Activated naive CD8-positive, alpha-beta T cell treated with anti-CD3 and anti-CD28 coated beads for 36 hours (primary cell): ENCODE measurements around the gene TUSC2. TPM values are rescaled to one million over a fixed set of nuclear protein-coding genes. Genes with fewer than 3 reads are reported as not detected.

ENCODE experiments used
- DNase-seq: peaks from one replicate; pipeline ENCODE4 v3.0.0; 2021
- H3K27ac Mint-ChIP-seq: one replicate; pipeline ENCODE4 v1.8.0; 2022; ENCODE audit warnings: mild to moderate bottlenecking, moderate library complexity, mixed read lengths
- H3K27me3 Mint-ChIP-seq: one replicate; pipeline ENCODE4 v1.8.0; 2022; ENCODE audit warnings: mild to moderate bottlenecking, mixed read lengths
- H3K36me3 Mint-ChIP-seq: one replicate; pipeline ENCODE4 v1.8.0; 2021; ENCODE audit warnings: mild to moderate bottlenecking, mixed read lengths
- H3K4me1 Mint-ChIP-seq: one replicate; pipeline ENCODE4 v1.8.0; 2021; ENCODE audit warnings: mixed read lengths
- H3K4me3 Mint-ChIP-seq: one replicate; pipeline ENCODE4 v1.8.0; 2022; ENCODE audit warnings: mild to moderate bottlenecking, moderate library complexity, mixed read lengths
- H3K9me3 Mint-ChIP-seq: one replicate; pipeline ENCODE4 v1.8.0; 2022; ENCODE audit warnings: mixed read lengths
- total RNA-seq, 2 experiments: library from RNA; stranded (reverse); gene quantifications; one replicate each; pipeline ENCODE4 v1.2.3, GENCODE V29; 2021

TUSC2 gene
- total RNA-seq, 2 experiments from 2014 or later = 26.8 to 29.1 TPM

- H3K27ac Mint-ChIP-seq = peak overlapping the region; percentile 88
- no peaks in the 10 kb centered on the region for H3K27me3 Mint-ChIP-seq
- peaks cover 52% of the 10 kb centered on the region for H3K36me3 Mint-ChIP-seq
- no peak for DNase-seq
- H3K9me3 Mint-ChIP-seq = no peaks in the 10 kb centered on the region
- peaks cover 42% of the 10 kb centered on the region for H3K4me1 Mint-ChIP-seq
- H3K4me3 Mint-ChIP-seq = peak overlapping the region; percentile 97
These were observed 5.8 kb upstream of the TUSC2 start for GRCh38 chr3:50333744-50334328.

- Mint-ChIP-seq H3K9me3 (no peaks in the 10 kb centered on the region), H3K4me1 (peaks cover 42% of the 10 kb centered on the region), H3K4me3 (no peak overlapping the region), H3K27ac (peak overlapping the region; percentile 34), H3K27me3 (no peaks in the 10 kb centered on the region), H3K36me3 (peaks cover 35% of the 10 kb centered on the region)
- DNase-seq = no peak
These were observed 3.4 kb upstream of the TUSC2 start for GRCh38 chr3:50331364-50331907.

DNA sequence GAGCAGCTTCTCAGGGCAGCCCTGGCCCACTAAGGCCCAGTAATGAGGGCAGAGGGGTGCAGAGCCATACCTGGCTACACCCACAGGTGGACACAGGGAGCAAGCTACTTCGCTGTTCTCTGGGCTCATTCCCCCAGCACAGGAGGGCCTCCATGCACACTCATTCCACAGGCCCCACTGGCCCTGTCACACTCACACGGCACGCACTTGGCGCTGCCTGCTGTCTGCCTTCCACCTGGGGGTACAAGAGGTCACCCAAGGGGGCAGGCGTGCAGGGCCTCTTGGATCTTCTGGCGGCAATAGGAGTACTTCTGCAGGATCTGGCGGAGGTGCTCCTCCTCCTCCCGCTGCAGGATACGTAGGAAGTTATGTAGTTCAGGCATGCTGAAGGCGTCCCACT, 2.3 kb upstream of the TUSC2 start:
- peaks cover 26% of the 10 kb centered on the region for H3K36me3 Mint-ChIP-seq
- H3K27ac Mint-ChIP-seq = no peak overlapping the region
- H3K9me3 Mint-ChIP-seq = no peaks in the 10 kb centered on the region
- H3K4me3 Mint-ChIP-seq = no peak overlapping the region
- H3K4me1 Mint-ChIP-seq = peaks cover 38% of the 10 kb centered on the region
- no peaks in the 10 kb centered on the region for H3K27me3 Mint-ChIP-seq
- DNase-seq = no peak

GRCh38 chr3:50327129-50327528, 894 bp downstream of the TUSC2 start:
- no peaks in the 10 kb centered on the region for H3K9me3 Mint-ChIP-seq
- H3K4me1 Mint-ChIP-seq = peaks cover 32% of the 10 kb centered on the region
- no peaks in the 10 kb centered on the region for H3K27me3 Mint-ChIP-seq
- peaks cover 4% of the 10 kb centered on the region for H3K36me3 Mint-ChIP-seq
- DNase-seq = no peak
- H3K4me3 Mint-ChIP-seq = peak overlapping the region; percentile 87
- H3K27ac Mint-ChIP-seq = peak overlapping the region; percentile 67

DNA sequence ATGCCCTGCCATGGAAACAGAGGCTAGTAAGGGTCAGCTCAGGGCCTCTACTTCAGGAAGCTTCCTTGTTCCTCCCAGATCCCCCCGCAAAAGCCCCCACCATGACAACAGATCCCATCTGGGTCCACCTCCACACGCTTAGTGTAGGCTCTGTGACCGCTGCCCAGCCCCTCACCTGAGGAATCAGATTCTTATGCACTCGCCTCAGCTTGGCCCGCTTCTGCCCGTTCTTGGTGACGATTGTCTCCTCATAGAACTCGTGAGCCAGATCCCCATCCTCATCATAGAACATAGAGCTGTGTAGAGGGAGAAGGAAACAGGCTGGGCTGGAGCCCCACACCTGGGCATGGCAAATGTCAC, 1.9 kb downstream of the TUSC2 start:
- H3K4me3 Mint-ChIP-seq = no peak overlapping the region
- H3K4me1 Mint-ChIP-seq = peaks cover 32% of the 10 kb centered on the region
- H3K27ac Mint-ChIP-seq = no peak overlapping the region

DNA sequence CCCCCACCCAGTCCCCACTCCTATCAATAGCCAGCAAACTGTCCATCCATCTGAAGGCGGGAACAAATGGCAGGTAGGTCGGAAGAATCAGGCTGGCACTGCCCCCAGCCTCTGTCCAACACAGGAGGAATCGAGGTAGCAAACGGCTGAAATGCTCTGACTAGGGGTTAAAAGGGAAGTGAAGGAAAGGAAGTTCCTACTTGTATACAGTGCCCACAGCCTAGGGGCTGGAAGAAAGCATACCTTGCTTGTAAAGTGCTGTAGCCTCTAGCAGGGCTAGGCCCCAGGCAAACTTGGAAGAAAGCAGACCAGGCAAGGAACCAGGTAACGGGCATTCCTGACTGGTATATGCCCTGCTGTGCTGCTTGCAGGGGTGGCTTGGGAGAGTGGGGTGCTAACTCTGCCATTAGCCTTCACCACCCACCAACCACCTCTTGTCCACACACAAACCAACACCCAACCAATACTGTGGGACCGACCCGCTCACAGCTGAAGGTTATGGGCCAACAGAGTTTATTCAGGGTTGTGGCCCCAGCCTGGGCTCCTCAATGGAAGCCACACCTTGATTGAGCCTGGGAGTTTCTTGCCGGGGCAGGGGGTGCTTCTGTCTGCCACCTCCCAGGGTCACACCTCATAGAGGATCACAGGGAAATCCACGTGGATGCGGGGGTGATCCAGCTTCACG, 2.4 kb downstream of the TUSC2 start:
- no peaks in the 10 kb centered on the region for H3K27me3 Mint-ChIP-seq
- peaks cover 2% of the 10 kb centered on the region for H3K36me3 Mint-ChIP-seq
- H3K27ac Mint-ChIP-seq = no peak overlapping the region
- no peak overlapping the region for H3K4me3 Mint-ChIP-seq
- H3K4me1 Mint-ChIP-seq = peaks cover 32% of the 10 kb centered on the region
- H3K9me3 Mint-ChIP-seq = no peaks in the 10 kb centered on the region
- DNase-seq = no peak

More for the DNA sequence above, 1.9 kb downstream of the TUSC2 start:
- no peaks in the 10 kb centered on the region for H3K9me3 Mint-ChIP-seq
- H3K36me3 Mint-ChIP-seq = peaks cover 2% of the 10 kb centered on the region
- H3K27me3 Mint-ChIP-seq = no peaks in the 10 kb centered on the region
- DNase-seq = no peak

DNA sequence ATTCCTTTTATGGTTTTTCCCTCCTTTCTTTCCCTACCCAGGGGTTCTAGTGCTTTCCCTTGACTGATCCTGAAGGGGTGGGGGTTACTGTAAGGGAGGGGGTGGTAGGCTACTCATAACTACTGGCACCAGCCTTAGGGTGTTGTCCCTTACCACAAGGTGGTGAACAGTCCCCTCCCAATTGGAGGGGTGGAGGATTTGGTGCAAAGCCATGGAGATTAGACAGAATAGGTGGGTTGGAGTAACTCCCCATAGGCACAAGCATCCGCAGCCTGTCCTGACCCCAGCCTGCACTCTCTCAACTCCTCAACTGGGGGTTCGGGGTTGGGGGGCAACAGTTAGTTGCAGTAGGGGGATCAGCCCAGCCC, 2.9 kb downstream of the TUSC2 start:
- Mint-ChIP-seq H3K4me3 (no peak overlapping the region), H3K36me3 (peaks cover 2% of the 10 kb centered on the region), H3K27ac (no peak overlapping the region), H3K9me3 (no peaks in the 10 kb centered on the region), H3K27me3 (no peaks in the 10 kb centered on the region), H3K4me1 (peaks cover 34% of the 10 kb centered on the region)
- DNase-seq = no peak

- Mint-ChIP-seq H3K4me3 (no peak overlapping the region), H3K36me3 (peaks cover 4% of the 10 kb centered on the region), H3K27me3 (no peaks in the 10 kb centered on the region), H3K27ac (no peak overlapping the region), H3K4me1 (peaks cover 37% of the 10 kb centered on the region), H3K9me3 (no peaks in the 10 kb centered on the region)
- DNase-seq = peak; percentile 72
These were observed 3.5 kb downstream of the TUSC2 start for GRCh38 chr3:50324351-50325112.

GRCh38 chr3:50323614-50324199, 4.3 kb downstream of the TUSC2 start:
- peaks cover 40% of the 10 kb centered on the region for H3K4me1 Mint-ChIP-seq
- H3K4me3 Mint-ChIP-seq = no peak overlapping the region
- peaks cover 4% of the 10 kb centered on the region for H3K36me3 Mint-ChIP-seq
- no peaks in the 10 kb centered on the region for H3K9me3 Mint-ChIP-seq
- no peaks in the 10 kb centered on the region for H3K27me3 Mint-ChIP-seq
- H3K27ac Mint-ChIP-seq = no peak overlapping the region
- DNase-seq = no peak

- Mint-ChIP-seq H3K9me3 (no peaks in the 10 kb centered on the region), H3K36me3 (peaks cover 4% of the 10 kb centered on the region), H3K27ac (no peak overlapping the region), H3K4me3 (peak overlapping the region; percentile 22), H3K4me1 (peaks cover 40% of the 10 kb centered on the region), H3K27me3 (no peaks in the 10 kb centered on the region)
- DNase-seq = no peak
These were observed 4.9 kb downstream of the TUSC2 start for GRCh38 chr3:50323092-50323600.

DNA sequence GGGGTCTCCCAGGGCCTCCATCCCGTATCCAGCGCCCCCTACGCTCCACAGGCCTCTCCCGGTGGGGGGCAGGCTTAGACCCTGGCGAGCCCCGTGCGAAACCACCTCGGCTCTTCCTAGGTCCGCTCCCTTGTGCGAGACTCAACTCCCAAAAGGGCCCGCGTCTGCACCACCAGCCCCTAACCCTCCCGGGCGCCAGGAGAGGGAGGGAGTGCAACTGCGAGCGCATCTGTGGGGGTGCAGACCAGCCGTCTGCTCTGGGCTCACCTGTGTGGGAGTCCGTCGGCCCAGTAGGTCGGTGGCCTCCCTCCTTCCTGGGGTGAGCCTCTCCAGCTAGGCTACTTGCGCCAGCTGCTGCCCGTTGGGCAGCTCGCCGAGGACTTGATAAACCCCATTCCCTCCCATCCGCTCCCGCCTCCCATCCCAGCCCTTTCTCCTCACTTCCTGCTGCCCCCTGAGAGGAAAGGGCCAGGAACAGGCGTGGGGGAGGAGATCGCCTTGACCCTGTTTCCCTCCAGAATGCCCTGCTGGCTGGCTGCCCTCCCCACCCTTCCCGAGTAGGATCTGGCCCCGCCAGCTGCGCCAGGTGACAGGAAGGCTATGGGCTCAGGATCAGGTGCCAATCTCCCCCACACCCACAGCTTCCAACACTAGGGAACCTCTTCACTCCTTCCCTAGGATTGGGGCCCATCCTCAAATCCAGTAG, 5.5 kb downstream of the TUSC2 start, which contains the start of gene HYAL2:
Gene HYAL2, minus strand, starts transcription at position 360 of the 706 bp plus-strand sequence. CDS start 2,256 bp downstream, outside the sequence.
- no peaks in the 10 kb centered on the region for H3K27me3 Mint-ChIP-seq
- no peaks in the 10 kb centered on the region for H3K9me3 Mint-ChIP-seq
- peak within 1 kb of the TSS; percentile 90 for H3K27ac Mint-ChIP-seq
- no peak for DNase-seq
- peaks cover 4% of the 10 kb centered on the region for H3K36me3 Mint-ChIP-seq
- peak within 1 kb of the TSS; percentile 78 for H3K4me3 Mint-ChIP-seq
- peaks cover 40% of the 10 kb centered on the region for H3K4me1 Mint-ChIP-seq

DNA sequence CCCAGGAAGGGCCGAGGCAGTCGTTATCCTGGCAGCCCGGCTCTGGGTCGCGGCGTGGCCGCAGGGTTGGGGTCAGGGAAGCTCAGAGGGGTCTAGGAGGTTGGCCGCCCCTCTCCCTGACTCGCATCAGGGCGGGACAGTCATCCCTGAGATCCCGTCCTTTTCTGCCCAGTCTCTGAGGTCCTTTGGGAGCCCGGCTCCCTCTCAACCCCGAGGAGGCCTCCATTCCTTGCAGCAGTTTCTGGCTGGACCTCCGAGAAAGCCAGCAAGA, 6.0 kb downstream of the TUSC2 start:
- H3K27ac Mint-ChIP-seq = no peak overlapping the region
- H3K4me3 Mint-ChIP-seq = peak overlapping the region; percentile 29
- no peaks in the 10 kb centered on the region for H3K9me3 Mint-ChIP-seq
- H3K27me3 Mint-ChIP-seq = no peaks in the 10 kb centered on the region
- peaks cover 4% of the 10 kb centered on the region for H3K36me3 Mint-ChIP-seq
- H3K4me1 Mint-ChIP-seq = peaks cover 41% of the 10 kb centered on the region
- DNase-seq = no peak

- Mint-ChIP-seq H3K9me3 (no peaks in the 10 kb centered on the region), H3K27ac (peak overlapping the region; percentile 90), H3K27me3 (no peaks in the 10 kb centered on the region), H3K4me1 (peaks cover 42% of the 10 kb centered on the region), H3K36me3 (peaks cover 4% of the 10 kb centered on the region), H3K4me3 (peak overlapping the region; percentile 78)
- peak; percentile 84 for DNase-seq
These were observed 6.5 kb downstream of the TUSC2 start for GRCh38 chr3:50321336-50322114.

DNA sequence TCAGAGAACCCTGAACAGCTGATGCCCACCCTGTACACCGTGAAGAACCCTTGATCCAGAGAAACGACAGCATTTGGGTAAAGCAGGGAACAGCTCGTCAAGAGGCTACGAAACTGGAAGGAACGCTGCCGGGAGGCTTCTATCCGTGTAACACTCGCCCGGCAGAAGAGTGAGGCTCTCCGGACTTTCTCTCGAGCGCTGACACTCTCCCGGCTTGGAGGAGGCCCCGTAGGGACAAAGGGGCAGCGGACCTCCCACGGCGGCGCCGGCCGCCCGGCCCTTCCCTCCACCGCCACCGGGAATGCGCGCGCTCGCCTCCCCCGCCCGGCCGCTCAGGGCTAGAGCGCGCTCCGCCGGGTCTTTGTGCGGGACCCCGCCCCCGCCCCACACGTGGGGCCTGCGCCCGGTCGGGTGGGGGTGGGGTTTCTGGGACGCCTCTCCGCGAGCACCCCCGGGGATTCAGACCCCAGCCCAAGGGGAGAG, 7.1 kb downstream of the TUSC2 start:
- Mint-ChIP-seq H3K4me3 (peak overlapping the region; percentile 80), H3K27ac (peak overlapping the region; percentile 22), H3K36me3 (peaks cover 7% of the 10 kb centered on the region), H3K9me3 (no peaks in the 10 kb centered on the region), H3K4me1 (peaks cover 43% of the 10 kb centered on the region), H3K27me3 (no peaks in the 10 kb centered on the region)
- peak; percentile 74 for DNase-seq
